ENCODE measurements around the gene PCLAF. TPM values are rescaled to one million over a fixed set of nuclear protein-coding genes. Genes with fewer than 3 reads are reported as not detected.
"Not testable (repeated sequence)": the region's sequence is repeated elsewhere in the genome, so short reads cannot be mapped to it uniquely, and the experiment has no call there.

The PCLAF gene
- total RNA-seq, 1 experiment from 2014 or later: 73.7 TPM

GRCh38 chr15:64379216-64379960, 1.9 kb downstream of the PCLAF start:
- DNase-seq (ENCODE audit: low read depth): no peak
- in situ Hi-C loops (cut with HindIII; ENCODE audit: low pct_unique_long_range_greater_than_20kb, low sequenced_read_pairs): no loop called here

GRCh38 chr15:64373360-64373759, 7.9 kb downstream of the PCLAF start:
- no peak for DNase-seq (ENCODE audit: low read depth)
- in situ Hi-C loops (cut with HindIII; ENCODE audit: low pct_unique_long_range_greater_than_20kb, low sequenced_read_pairs): no loop called here

- in situ Hi-C loops (cut with HindIII; ENCODE audit: low pct_unique_long_range_greater_than_20kb, low sequenced_read_pairs); DNase-seq (ENCODE audit: low read depth): not testable (repeated sequence)
These were observed 9.9 kb downstream of the PCLAF start for GRCh38 chr15:64371383-64371782.

- in situ Hi-C loops (cut with HindIII; ENCODE audit: low pct_unique_long_range_greater_than_20kb, low sequenced_read_pairs): no loop called here
- DNase-seq (ENCODE audit: low read depth): no peak
These were observed 12.1 kb downstream of the PCLAF start for GRCh38 chr15:64369078-64369607.

GRCh38 chr15:64361259-64361658, 20.0 kb downstream of the PCLAF start:
- in situ Hi-C loops (cut with HindIII; ENCODE audit: low pct_unique_long_range_greater_than_20kb, low sequenced_read_pairs): no loop called here
- no peak for DNase-seq (ENCODE audit: low read depth)

- in situ Hi-C loops (cut with HindIII; ENCODE audit: low pct_unique_long_range_greater_than_20kb, low sequenced_read_pairs): no loop called here
- no peak for DNase-seq (ENCODE audit: low read depth)
These were observed 24.6 kb downstream of the PCLAF start for GRCh38 chr15:64356710-64357040.

GRCh38 chr15:64355944-64356709, 25.1 kb downstream of the PCLAF start, which contains the start of gene CSNK1G1:
CSNK1G1 (minus strand) TSS chr15:64356173; CDS start chr15:64300499, 55,674 bp downstream.
- in situ Hi-C loops (cut with HindIII; ENCODE audit: low pct_unique_long_range_greater_than_20kb, low sequenced_read_pairs): no loop called here
- DNase-seq (ENCODE audit: low read depth): peak; percentile 96

- in situ Hi-C loops (cut with HindIII; ENCODE audit: low pct_unique_long_range_greater_than_20kb, low sequenced_read_pairs): no loop called here
These were observed 25.8 kb downstream of the PCLAF start for GRCh38 chr15:64355348-64355943.

GRCh38 chr15:64354688-64355344, 26.4 kb downstream of the PCLAF start:
- in situ Hi-C loops (cut with HindIII; ENCODE audit: low pct_unique_long_range_greater_than_20kb, low sequenced_read_pairs): no loop called here
- DNase-seq (ENCODE audit: low read depth): no peak

More at GRCh38 chr15:64355348-64355943, 25.8 kb downstream of the PCLAF start:
- DNase-seq (ENCODE audit: low read depth): peak; percentile 19

- in situ Hi-C loops (cut with HindIII; ENCODE audit: low pct_unique_long_range_greater_than_20kb, low sequenced_read_pairs): no loop called here
- DNase-seq (ENCODE audit: low read depth): no peak
These were observed 30.0 kb downstream of the PCLAF start for GRCh38 chr15:64351265-64351664.

GRCh38 chr15:64349375-64349774, 31.9 kb downstream of the PCLAF start:
- DNase-seq (ENCODE audit: low read depth): no peak
- in situ Hi-C loops (cut with HindIII; ENCODE audit: low pct_unique_long_range_greater_than_20kb, low sequenced_read_pairs): no loop called here

GRCh38 chr15:64348455-64348854, 32.8 kb downstream of the PCLAF start:
- no peak for DNase-seq (ENCODE audit: low read depth)
- in situ Hi-C loops (cut with HindIII; ENCODE audit: low pct_unique_long_range_greater_than_20kb, low sequenced_read_pairs): no loop called here

GRCh38 chr15:64346242-64346641, 35.0 kb downstream of the PCLAF start:
- DNase-seq (ENCODE audit: low read depth); in situ Hi-C loops (cut with HindIII; ENCODE audit: low pct_unique_long_range_greater_than_20kb, low sequenced_read_pairs): not testable (repeated sequence)

- DNase-seq (ENCODE audit: low read depth): no peak
- in situ Hi-C loops (cut with HindIII; ENCODE audit: low pct_unique_long_range_greater_than_20kb, low sequenced_read_pairs): no loop called here
These were observed 36.5 kb downstream of the PCLAF start for GRCh38 chr15:64344651-64345294.

- no peak for DNase-seq (ENCODE audit: low read depth)
- in situ Hi-C loops (cut with HindIII; ENCODE audit: low pct_unique_long_range_greater_than_20kb, low sequenced_read_pairs): no loop called here
These were observed 37.4 kb downstream of the PCLAF start for GRCh38 chr15:64343841-64344240.

GRCh38 chr15:64343222-64343621, 38.0 kb downstream of the PCLAF start:
- in situ Hi-C loops (cut with HindIII; ENCODE audit: low pct_unique_long_range_greater_than_20kb, low sequenced_read_pairs): no loop called here
- no peak for DNase-seq (ENCODE audit: low read depth)

- no peak for DNase-seq (ENCODE audit: low read depth)
- in situ Hi-C loops (cut with HindIII; ENCODE audit: low pct_unique_long_range_greater_than_20kb, low sequenced_read_pairs): no loop called here
These were observed 39.3 kb downstream of the PCLAF start for GRCh38 chr15:64341961-64342360.

- in situ Hi-C loops (cut with HindIII; ENCODE audit: low pct_unique_long_range_greater_than_20kb, low sequenced_read_pairs): no loop called here
- no peak for DNase-seq (ENCODE audit: low read depth)
These were observed 40.9 kb downstream of the PCLAF start for GRCh38 chr15:64340355-64340754.
